Hepatocyte (in vitro differentiated cells): ENCODE measurements around the gene ARHGAP20. TPM values are rescaled to one million over a fixed set of nuclear protein-coding genes. Genes with fewer than 3 reads are reported as not detected.

ENCODE experiments used
- DNase-seq: peaks from one replicate; pipeline ENCODE4 v3.0.0-alpha.2; 2016; ENCODE audit warnings: low spot score
- H2AFZ ChIP-seq: fragments of 200-600 bp; sonication (generic); 2 replicates; pipeline ENCODE4 v1.6.0; 2016; ENCODE audit warnings: antibody characterized with exemption, mild to moderate bottlenecking
- H3K27ac ChIP-seq: fragments of 200-600 bp; sonication (generic); 2 replicates; pipeline ENCODE4 v1.5.1; 2016; ENCODE audit warnings: mild to moderate bottlenecking
- H3K27me3 ChIP-seq: fragments of 200-600 bp; sonication (generic); 2 replicates; pipeline ENCODE4 v1.6.1; 2016
- H3K36me3 ChIP-seq: fragments of 200-600 bp; sonication (generic); replicated peaks from 2 replicates; pipeline ENCODE4 v1.5.1; 2016; ENCODE audit warnings: low read depth; ENCODE audit not compliant: insufficient read depth
- H3K4me1 ChIP-seq: fragments of 200-600 bp; sonication (generic); 2 replicates; pipeline ENCODE4 v1.5.1; 2016; ENCODE audit warnings: mild to moderate bottlenecking, moderate library complexity; ENCODE audit not compliant: insufficient read depth
- H3K4me2 ChIP-seq: fragments of 200-600 bp; sonication (generic); 2 replicates; pipeline ENCODE4 v1.6.0; 2016
- H3K4me3 ChIP-seq: fragments of 200-600 bp; sonication (generic); 2 replicates; pipeline ENCODE4 v1.5.1; 2016; ENCODE audit warnings: mild to moderate bottlenecking
- H3K79me2 ChIP-seq: fragments of 200-600 bp; sonication (generic); 2 replicates; pipeline ENCODE4 v1.6.0; 2017; ENCODE audit warnings: mild to moderate bottlenecking
- H3K9me2 ChIP-seq: fragments of 200-600 bp; sonication (generic); replicated peaks from 2 replicates; pipeline ENCODE4 v1.6.0; 2017; ENCODE audit warnings: mild to moderate bottlenecking; ENCODE audit not compliant: insufficient read depth
- H3K9me3 ChIP-seq: fragments of 200-600 bp; sonication (generic); 2 replicates; pipeline ENCODE4 v1.5.1; 2016; ENCODE audit warnings: low read depth, mild to moderate bottlenecking
- H4K20me1 ChIP-seq: fragments of 200-600 bp; sonication (generic); 2 replicates; pipeline ENCODE4 v1.6.0; 2016; ENCODE audit warnings: mild to moderate bottlenecking; ENCODE audit not compliant: insufficient read depth, poor library complexity, severe bottlenecking
- EZH2 ChIP-seq: fragments of 200-600 bp; sonication (generic); IDR thresholded peaks from 2 replicates; pipeline ENCODE4 v1.6.1; 2016; ENCODE audit warnings: antibody characterized with exemption, mild to moderate bottlenecking, borderline replicate concordance
- EZH2phosphoT487 ChIP-seq: fragments of 200-600 bp; sonication (generic); IDR thresholded peaks from one replicate; pipeline ENCODE4 v1.6.1; 2018; ENCODE audit warnings: antibody characterized with exemption, mild to moderate bottlenecking, low read depth, moderate library complexity; ENCODE audit not compliant: unreplicated experiment, severe bottlenecking
- WGBS: methylation state at CpG from one replicate; pipeline ENCODE4 v1.1.6; 2016; ENCODE audit warnings: low lambda C conversion rate; ENCODE audit errors: missing lambda C conversion rate; 5-methylcytosine and 5-hydroxymethylcytosine counted together
- polyA plus RNA-seq: library from polyadenylated mRNA; unstranded; fragments of >200 nt; fragmentation: Nextera tagmentation; extraction: Ambion mirVana; gene quantifications from 2 replicates; pipeline ENCODE4 v1.2.1, GENCODE V29; 2016
- total RNA-seq: library from RNA; depleted of rRNA; stranded (reverse); fragments of >200 nt; gene quantifications from 2 replicates; pipeline ENCODE4 v1.2.3, GENCODE V29; 2014
- TF ChIP-seq, protein P1 (sequence below): fragments of 200-600 bp; sonication (generic); IDR thresholded peaks from 2 replicates; pipeline ENCODE4 v1.5.1; 2016; ENCODE audit warnings: antibody characterized with exemption, mild to moderate bottlenecking; ENCODE audit not compliant: poor library complexity

ARHGAP20 gene
- total and polyA plus RNA-seq, 2 experiments from 2014 or later = 0.79 to 2.6 TPM

- H3K27ac ChIP-seq = no peak overlapping the region
- DNase-seq = no peak
- H3K9me2 ChIP-seq = no peaks in the 10 kb centered on the region
- no peak overlapping the region for H2AFZ ChIP-seq
- H3K27me3 ChIP-seq = no peaks in the 10 kb centered on the region
- no peaks in the 10 kb centered on the region for H3K9me3 ChIP-seq
- H3K4me1 ChIP-seq = no peaks in the 10 kb centered on the region
- no peaks in the 10 kb centered on the region for H3K36me3 ChIP-seq
- TF ChIP-seq, protein P1, sequence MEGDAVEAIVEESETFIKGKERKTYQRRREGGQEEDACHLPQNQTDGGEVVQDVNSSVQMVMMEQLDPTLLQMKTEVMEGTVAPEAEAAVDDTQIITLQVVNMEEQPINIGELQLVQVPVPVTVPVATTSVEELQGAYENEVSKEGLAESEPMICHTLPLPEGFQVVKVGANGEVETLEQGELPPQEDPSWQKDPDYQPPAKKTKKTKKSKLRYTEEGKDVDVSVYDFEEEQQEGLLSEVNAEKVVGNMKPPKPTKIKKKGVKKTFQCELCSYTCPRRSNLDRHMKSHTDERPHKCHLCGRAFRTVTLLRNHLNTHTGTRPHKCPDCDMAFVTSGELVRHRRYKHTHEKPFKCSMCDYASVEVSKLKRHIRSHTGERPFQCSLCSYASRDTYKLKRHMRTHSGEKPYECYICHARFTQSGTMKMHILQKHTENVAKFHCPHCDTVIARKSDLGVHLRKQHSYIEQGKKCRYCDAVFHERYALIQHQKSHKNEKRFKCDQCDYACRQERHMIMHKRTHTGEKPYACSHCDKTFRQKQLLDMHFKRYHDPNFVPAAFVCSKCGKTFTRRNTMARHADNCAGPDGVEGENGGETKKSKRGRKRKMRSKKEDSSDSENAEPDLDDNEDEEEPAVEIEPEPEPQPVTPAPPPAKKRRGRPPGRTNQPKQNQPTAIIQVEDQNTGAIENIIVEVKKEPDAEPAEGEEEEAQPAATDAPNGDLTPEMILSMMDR = no peak
- no peaks in the 10 kb centered on the region for H3K79me2 ChIP-seq
- no peak overlapping the region for H3K4me2 ChIP-seq
- no peaks in the 10 kb centered on the region for H4K20me1 ChIP-seq
- H3K4me3 ChIP-seq = no peak overlapping the region
- 90% methylated on average over 2 of the region's 2 CpGs for WGBS
These were observed 36.7 kb downstream of the ARHGAP20 start for GRCh38 chr11:110675548-110675947.

DNA sequence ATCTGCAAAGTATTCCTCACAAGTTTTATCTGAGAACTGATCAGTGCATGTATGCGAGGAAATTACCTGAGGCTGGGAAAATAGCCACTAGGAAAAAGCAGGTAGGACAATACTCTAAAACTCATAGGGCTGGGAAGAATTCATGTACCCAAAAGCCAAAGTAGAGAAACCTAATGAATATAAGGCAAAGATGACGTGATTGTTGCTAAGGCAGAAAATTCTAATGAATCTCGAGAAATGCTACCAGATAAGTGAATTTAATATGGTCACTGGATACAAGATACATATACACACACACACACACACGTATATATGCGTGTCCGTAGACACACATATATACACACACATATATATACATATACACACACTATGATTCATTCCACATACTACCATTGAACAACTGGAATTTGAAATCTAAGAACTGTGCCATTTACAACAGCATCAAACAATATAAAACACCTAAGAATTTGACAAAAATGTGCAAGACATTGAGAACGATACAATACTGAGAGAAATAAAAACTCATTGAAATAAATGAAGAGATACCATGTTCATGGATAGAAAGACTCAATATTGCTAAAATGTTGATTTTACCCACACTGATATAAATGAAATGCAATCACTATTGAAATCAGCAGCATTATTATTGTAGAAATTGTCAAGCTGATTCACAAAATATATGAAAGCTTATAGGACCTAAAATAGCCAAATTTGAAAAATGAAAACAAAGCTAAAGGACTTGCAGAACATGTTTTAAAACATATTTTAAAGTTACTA lies 46.4 kb downstream of the ARHGAP20 start:
- no peak overlapping the region for H3K4me3 ChIP-seq
- no peaks in the 10 kb centered on the region for H3K4me1 ChIP-seq
- H3K9me3 ChIP-seq = no peaks in the 10 kb centered on the region
- no peak overlapping the region for H3K4me2 ChIP-seq
- H3K9me2 ChIP-seq = no peaks in the 10 kb centered on the region
- TF ChIP-seq EZH2phosphoT487 (no peak), EZH2 (no peak)
- TF ChIP-seq, protein P1 = no peak
- no peaks in the 10 kb centered on the region for H3K79me2 ChIP-seq
- no peaks in the 10 kb centered on the region for H3K27me3 ChIP-seq
- H3K36me3 ChIP-seq = no peaks in the 10 kb centered on the region
- no peak overlapping the region for H3K27ac ChIP-seq
- no peaks in the 10 kb centered on the region for H4K20me1 ChIP-seq
- no peak for DNase-seq
- no peak overlapping the region for H2AFZ ChIP-seq
- WGBS = 90% methylated on average over 7 of the region's 7 CpGs

- TF ChIP-seq, protein P1 = no peak
- TF ChIP-seq EZH2phosphoT487 (no peak), EZH2 (no peak)
- no peak overlapping the region for H3K4me3 ChIP-seq
- no peaks in the 10 kb centered on the region for H3K4me1 ChIP-seq
- no peak overlapping the region for H3K4me2 ChIP-seq
- no peaks in the 10 kb centered on the region for H3K9me2 ChIP-seq
- no peaks in the 10 kb centered on the region for H3K36me3 ChIP-seq
- H3K9me3 ChIP-seq = no peaks in the 10 kb centered on the region
- no peaks in the 10 kb centered on the region for H3K27me3 ChIP-seq
- no peak overlapping the region for H3K27ac ChIP-seq
- H2AFZ ChIP-seq = no peak overlapping the region
- no peaks in the 10 kb centered on the region for H3K79me2 ChIP-seq
- no peak for DNase-seq
- WGBS = 81% methylated on average over 3 of the region's 3 CpGs
- H4K20me1 ChIP-seq = no peaks in the 10 kb centered on the region
These were observed 56.3 kb downstream of the ARHGAP20 start for GRCh38 chr11:110655967-110656366.
